A549 (cell line): Measurements from ENCODE around the gene P4HB. TPM values are rescaled to one million over a fixed set of nuclear protein-coding genes. Genes with fewer than 3 reads are reported as not detected.
A peak's percentile ranks its signal among the peaks of the same experiment; 100 is the strongest.

ENCODE experiments used
- ATAC-seq, 2 experiments: fragments of 200-7000 bp in 1 of 2; fragments of >200 bp in 1 of 2; cut with Nextera tagmentation in 1 of 2; cut with Tn5 transposase in 1 of 2; 3 replicates each; pipeline versions ENCODE4 v1.8.0 to v1.9.1; 2018 to 2020; ENCODE audit warnings: mild to moderate bottlenecking in 1 of 2, moderate library complexity in 1 of 2
- CTCF ChIA-PET: fragments of 300-600 bp; sonication (Branson Sonifier 250); formaldehyde crosslinking; extraction: SDS; loops from one replicate; lab custom pipeline; 2021; ENCODE audit warnings: antibody characterized with exemption, inconsistent platforms; lab: Yijun Ruan, JAX
- POLR2A ChIA-PET: fragments of 350-600 bp; formaldehyde crosslinking; extraction: SDS; loops from one replicate; lab custom pipeline; 2021; ENCODE audit warnings: antibody characterized with exemption, inconsistent platforms; lab: Yijun Ruan, JAX
- DNase-seq, 2 experiments: peaks; one replicate each; pipeline versions ENCODE4 v3.0.0 to v3.0.0-alpha.2; 2011 to 2016; ENCODE audit warnings: low read depth in 1 of 2, low spot score in 1 of 2
- FAIRE-seq: peaks from 2 replicates; lab custom pipeline; 2011; peaks lifted over from hg19 to GRCh38; lab: Jason Lieb, UNC
- H3K27ac ChIP-seq, 2 experiments: fragments of >200 bp; sonication (Bioruptor Twin); formaldehyde crosslinking; 3 replicates each; pipeline ENCODE4 v1.5.1; 2016 to 2017
- H3K4me1 ChIP-seq: fragments of >200 bp; sonication (Bioruptor Twin); formaldehyde crosslinking; 3 replicates; pipeline ENCODE4 v1.6.1; 2016
- H3K4me2 ChIP-seq: fragments of >200 bp; sonication (Bioruptor Twin); formaldehyde crosslinking; 3 replicates; pipeline ENCODE4 v1.6.1; 2016
- H3K4me3 ChIP-seq: fragments of >200 bp; sonication (Bioruptor Twin); formaldehyde crosslinking; 3 replicates; pipeline ENCODE4 v1.5.1; 2016
- H3K9me3 ChIP-seq: fragments of >200 bp; sonication (Bioruptor Twin); formaldehyde crosslinking; 3 replicates; pipeline ENCODE4 v1.6.1; 2016
- BHLHE40 ChIP-seq: IDR thresholded peaks from 2 replicates; pipeline ENCODE4 v1.6.1; 2012; ENCODE audit warnings: low read depth, low read length, inconsistent platforms
- CHD4 ChIP-seq: fragments of 200-600 bp; sonication (generic); IDR thresholded peaks from 2 replicates; pipeline ENCODE4 v1.6.1; 2016; ENCODE audit warnings: antibody characterized with exemption, mild to moderate bottlenecking, borderline replicate concordance
- EP300 ChIP-seq, 2 experiments: fragments of >200 bp; sonication (Bioruptor Twin); formaldehyde crosslinking; IDR thresholded peaks; 2 replicates in 1 of 2; 3 replicates in 1 of 2; pipeline ENCODE4 v1.6.1; 2016 to 2017
- FOSL2 ChIP-seq, 2 experiments: fragments of 450-650 bp in 1 of 2; fragments of >200 bp in 1 of 2; sonication (Bioruptor Twin) in 1 of 2; formaldehyde crosslinking; IDR thresholded peaks; 2 replicates each; pipeline versions ENCODE4 v1.5.0 to v1.6.1; 2016 to 2020; ENCODE audit warnings: mild to moderate bottlenecking in 1 of 2, moderate library complexity in 1 of 2
- HEYL ChIP-seq: fragments of 250-450 bp; sonication (Bioruptor Pico); IDR thresholded peaks from 2 replicates; pipeline ENCODE4 v1.8.0; 2021; ENCODE audit warnings: mild to moderate bottlenecking, moderate library complexity
- HOXB13 ChIP-seq: fragments of 250-450 bp; sonication (Bioruptor Pico); IDR thresholded peaks from 2 replicates; pipeline ENCODE4 v1.5.0; 2020; ENCODE audit warnings: low read depth, mild to moderate bottlenecking, moderate library complexity
- MAFK ChIP-seq: fragments of 450-650 bp; IDR thresholded peaks from 2 replicates; pipeline ENCODE4 v1.6.1; 2014; ENCODE audit not compliant: partially characterized antibody
- PHF8 ChIP-seq: fragments of 200-600 bp; sonication (generic); IDR thresholded peaks from 2 replicates; pipeline ENCODE4 v1.6.1; 2016; ENCODE audit warnings: low read depth, mild to moderate bottlenecking, antibody characterized with exemption, moderate library complexity, borderline replicate concordance
- POLR2A ChIP-seq: IDR thresholded peaks from 2 replicates; pipeline ENCODE4 v1.6.1; 2012; ENCODE audit warnings: mild to moderate bottlenecking, low read length
- RCOR1 ChIP-seq: fragments of 150-350 bp; IDR thresholded peaks from 2 replicates; pipeline ENCODE4 v1.6.1; 2014; ENCODE audit warnings: antibody characterized with exemption, low read length, low read depth
- RNF2 ChIP-seq: fragments of 200-600 bp; sonication (generic); IDR thresholded peaks from 2 replicates; pipeline ENCODE4 v1.6.1; 2016; ENCODE audit warnings: low read depth, mild to moderate bottlenecking, antibody characterized with exemption, moderate library complexity, borderline replicate concordance
- SREBF2 ChIP-seq: fragments of 450-650 bp; IDR thresholded peaks from 2 replicates; pipeline ENCODE4 v1.6.1; 2014; ENCODE audit warnings: mild to moderate bottlenecking, moderate library complexity
- TP53 ChIP-seq: fragments of 250-450 bp; sonication (Bioruptor Pico); IDR thresholded peaks from 2 replicates; pipeline ENCODE4 v1.5.0; 2021; ENCODE audit warnings: mild to moderate bottlenecking, moderate library complexity
- ZC3H11A ChIP-seq: fragments of 450-650 bp; IDR thresholded peaks from 2 replicates; pipeline ENCODE4 v1.6.1; 2014; ENCODE audit warnings: antibody characterized with exemption, mild to moderate bottlenecking
- ZFP36 ChIP-seq: fragments of 450-650 bp; IDR thresholded peaks from 2 replicates; pipeline ENCODE4 v1.6.1; 2014; ENCODE audit warnings: borderline replicate concordance; ENCODE audit not compliant: partially characterized antibody
- ZSCAN20 ChIP-seq: fragments of 250-450 bp; sonication (Bioruptor Pico); IDR thresholded peaks from 2 replicates; pipeline ENCODE4 v1.8.0; 2022; ENCODE audit warnings: mild to moderate bottlenecking, moderate library complexity
- WGBS: methylation state at CpG from one replicate; pipeline ENCODE4 v1.1.6; 2017; ENCODE audit errors: missing lambda C conversion rate; 5-methylcytosine and 5-hydroxymethylcytosine counted together
- polyA plus RNA-seq, 4 experiments: library from polyadenylated mRNA; depleted of rRNA in 3 of 4; stranded (reverse); fragments of >200 nt; fragmentation: RNase III in 1 of 4; extraction: RNeasy Plus Mini Kit Qiagen cat#74134 plus additional on column Dnase treatment in 1 of 4; gene quantifications; 2 replicates in 3 of 4; 3 replicates in 1 of 4; pipeline ENCODE4 v1.2.3, GENCODE V29; 2011 to 2017
- TF ChIP-seq, protein P1 (sequence below): fragments of >200 bp; sonication (Bioruptor Twin); formaldehyde crosslinking; IDR thresholded peaks from 3 replicates; pipeline ENCODE4 v1.6.1; 2016
- TF ChIP-seq, protein P2 (sequence below): IDR thresholded peaks from 2 replicates; pipeline ENCODE4 v1.6.1; 2012; ENCODE audit warnings: low read depth, borderline replicate concordance
- TF ChIP-seq, protein P3 (sequence below): IDR thresholded peaks from 2 replicates; pipeline ENCODE4 v1.6.1; 2012

Gene P4HB
- polyA plus RNA-seq, 2 of the 4 experiments (the other 2 are of a cell fraction) = 102 to 622 TPM

DNA sequence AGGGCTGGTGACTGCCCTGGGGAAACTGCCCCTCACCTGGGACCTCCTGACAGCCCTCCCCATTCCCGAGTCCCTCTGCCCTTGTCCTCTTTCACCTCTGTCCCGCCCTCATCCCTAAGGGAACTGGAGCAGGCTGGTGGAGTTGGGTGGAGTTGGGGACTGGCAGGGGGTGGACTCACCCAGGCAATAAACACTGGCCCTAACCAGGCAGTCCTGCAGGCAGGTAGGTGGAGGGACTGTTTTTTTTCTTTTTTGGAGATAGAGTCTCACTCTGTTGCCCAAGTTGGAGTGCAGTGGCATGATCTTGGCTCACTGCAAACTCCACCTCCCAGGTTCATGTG lies 44.7 kb downstream of the P4HB start:
- TF ChIP-seq POLR2A (no peak), HEYL (no peak)
- TF ChIP-seq, all 56 proteins: peak for 0
- ChIA-PET CTCF (interaction anchor here (0.8 to 4.1 kb wide), 5 partner anchors 11 to 83 kb away, joined by 3 to 22 read pairs (median 6); no protein-coding TSS in a partner anchor), POLR2A (no interaction called here)
- no peak for DNase-seq
- no peak for FAIRE-seq
- Histone ChIP-seq H3K9me3 (no peaks in the 10 kb centered on the region), H3K27ac (peak overlapping the region; percentile 19 to 67; a peak in 3 of 6 replicates), H3K4me2 (peak overlapping the region; percentile 6; the same call in 1 of the 3 replicates), H3K4me1 (peaks cover 32% of the 10 kb centered on the region), H3K4me3 (no peak overlapping the region)
- WGBS = 54% methylated on average over 2 of the region's 2 CpGs
- ATAC-seq = peak; percentile 2 to 5; a peak in 3 of 6 replicates

DNA sequence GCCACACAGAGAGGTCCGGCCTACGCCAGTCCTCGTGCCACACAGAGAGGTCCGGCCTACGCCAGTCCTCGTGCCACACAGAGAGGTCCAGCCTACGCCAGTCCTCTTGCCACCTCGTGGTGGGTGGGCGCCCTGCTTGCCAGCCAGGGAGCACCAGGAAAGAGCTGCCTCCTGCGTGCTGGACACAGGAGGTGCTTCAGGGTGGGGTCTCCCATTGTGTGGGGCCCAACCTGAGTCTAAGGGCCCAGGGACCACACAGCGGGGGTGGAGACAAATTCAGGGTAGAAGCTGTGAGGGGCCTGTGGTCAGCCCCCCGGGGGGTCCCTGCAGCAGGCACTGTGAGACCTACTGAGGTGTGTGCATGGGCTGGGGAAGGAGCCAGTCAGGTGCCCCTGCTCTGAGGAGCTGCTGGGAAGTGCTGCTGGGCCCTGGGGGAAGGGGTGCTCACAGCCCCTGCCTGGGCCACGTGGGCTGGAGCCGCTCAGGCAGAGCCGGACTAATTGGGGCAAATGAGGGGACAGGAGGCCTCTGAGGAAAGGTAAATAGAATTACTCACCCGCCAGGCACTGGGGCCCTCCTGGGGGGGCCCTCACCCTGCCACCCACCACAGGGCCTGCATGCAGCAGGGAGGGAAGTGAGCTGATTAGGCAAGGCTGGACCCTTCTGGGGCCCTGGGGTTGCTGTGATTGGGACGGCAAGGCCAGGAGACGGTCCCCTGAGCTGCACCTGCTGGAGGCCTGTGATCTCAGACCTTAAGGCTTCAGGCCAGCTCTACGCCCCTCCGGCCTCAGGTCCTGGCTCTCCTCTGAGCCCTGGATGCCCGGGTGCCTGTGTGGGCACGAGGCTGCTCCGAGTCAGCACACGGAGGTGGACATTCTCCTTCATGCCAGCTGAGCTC lies 45.3 kb downstream of the P4HB start:
- Histone ChIP-seq H3K27ac (peak overlapping the region; percentile 19 to 67; a peak in 3 of 6 replicates), H3K9me3 (no peaks in the 10 kb centered on the region), H3K4me3 (no peak overlapping the region), H3K4me1 (peaks cover 32% of the 10 kb centered on the region), H3K4me2 (peak overlapping the region; percentile 6; the same call in 2 of the 3 replicates)
- ATAC-seq = peak; percentile 14 to 37; a peak in 4 of 6 replicates
- no peak for FAIRE-seq
- no peak for TF ChIP-seq RNF2
- no peak for TF ChIP-seq TP53 (CRISPR knock-in tag)
- TF ChIP-seq ZFP36 = no peak
- ChIA-PET POLR2A (no interaction called here), CTCF (interaction anchor here (0.8 to 4.9 kb wide), 6 partner anchors 8 to 82 kb away, joined by 3 to 24 read pairs (median 8); no protein-coding TSS in a partner anchor)
- DNase-seq = no peak
- WGBS = 42% methylated on average over 17 of the region's 24 CpGs

DNA sequence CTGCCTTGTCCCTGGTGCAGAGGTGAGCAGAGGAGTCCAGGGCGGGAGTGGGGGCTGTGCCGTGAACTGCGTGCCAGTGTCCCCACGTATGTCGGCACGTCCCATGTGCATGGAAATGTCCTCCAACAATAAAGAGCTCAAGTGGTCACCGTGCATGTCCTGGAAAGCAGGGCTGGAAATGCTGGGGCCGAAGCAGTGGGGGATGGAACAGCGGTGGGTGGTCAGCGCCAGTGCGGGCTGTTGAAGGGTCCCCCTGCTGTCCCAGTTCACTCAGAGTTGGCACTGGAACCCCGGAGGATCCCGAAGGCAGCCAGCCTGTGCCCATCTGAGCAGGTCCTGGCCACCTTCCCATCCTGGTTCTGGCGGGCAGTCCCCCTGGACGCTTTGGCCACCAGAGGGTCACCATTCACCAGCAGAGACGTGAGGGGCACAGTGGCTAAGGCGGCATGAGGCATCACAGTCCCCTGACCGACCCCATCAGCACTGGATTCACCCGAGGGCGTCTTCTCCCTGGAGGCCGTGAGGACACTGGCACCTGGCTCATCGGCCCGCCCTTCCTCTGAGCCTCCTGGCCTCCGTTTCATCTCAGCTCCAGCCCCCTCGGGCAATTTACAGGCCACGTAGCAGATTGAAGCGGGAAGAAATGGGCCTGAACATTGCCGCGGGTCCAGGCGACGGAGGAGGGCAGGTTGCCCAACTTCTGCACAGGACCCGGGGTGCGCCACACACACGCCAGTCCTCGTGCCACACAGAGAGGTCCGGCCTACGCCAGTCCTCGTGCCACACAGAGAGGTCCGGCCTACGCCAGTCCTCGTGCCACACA lies 46.3 kb downstream of the P4HB start:
- FAIRE-seq = no peak
- no peak for DNase-seq
- H3K4me2 ChIP-seq = no peak overlapping the region
- peaks cover 32% of the 10 kb centered on the region for H3K4me1 ChIP-seq
- POLR2A ChIA-PET = no interaction called here
- TF ChIP-seq RCOR1 (no peak), PHF8 (no peak), HEYL (no peak), MAFK (no peak), HOXB13 (CRISPR knock-in tag) (no peak), SREBF2 (no peak), FOSL2 (IDR thresholded peaks at IDR 0.05) (no peak), FOSL2 (CRISPR knock-in tag; IDR thresholded peaks at IDR 0.05) (no peak), BHLHE40 (no peak)
- TF ChIP-seq, protein P1, sequence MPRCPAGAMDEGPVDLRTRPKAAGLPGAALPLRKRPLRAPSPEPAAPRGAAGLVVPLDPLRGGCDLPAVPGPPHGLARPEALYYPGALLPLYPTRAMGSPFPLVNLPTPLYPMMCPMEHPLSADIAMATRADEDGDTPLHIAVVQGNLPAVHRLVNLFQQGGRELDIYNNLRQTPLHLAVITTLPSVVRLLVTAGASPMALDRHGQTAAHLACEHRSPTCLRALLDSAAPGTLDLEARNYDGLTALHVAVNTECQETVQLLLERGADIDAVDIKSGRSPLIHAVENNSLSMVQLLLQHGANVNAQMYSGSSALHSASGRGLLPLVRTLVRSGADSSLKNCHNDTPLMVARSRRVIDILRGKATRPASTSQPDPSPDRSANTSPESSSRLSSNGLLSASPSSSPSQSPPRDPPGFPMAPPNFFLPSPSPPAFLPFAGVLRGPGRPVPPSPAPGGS = no peak
- no peaks in the 10 kb centered on the region for H3K9me3 ChIP-seq
- WGBS = 89% methylated on average over 38 of the region's 41 CpGs
- no peak overlapping the region for H3K27ac ChIP-seq
- no peak for ATAC-seq
- no peak overlapping the region for H3K4me3 ChIP-seq
- CTCF ChIA-PET = interaction anchor here (0.6 to 4.9 kb wide), 8 partner anchors 9 to 81 kb away, joined by 3 to 24 read pairs (median 4); no protein-coding TSS in a partner anchor

DNA sequence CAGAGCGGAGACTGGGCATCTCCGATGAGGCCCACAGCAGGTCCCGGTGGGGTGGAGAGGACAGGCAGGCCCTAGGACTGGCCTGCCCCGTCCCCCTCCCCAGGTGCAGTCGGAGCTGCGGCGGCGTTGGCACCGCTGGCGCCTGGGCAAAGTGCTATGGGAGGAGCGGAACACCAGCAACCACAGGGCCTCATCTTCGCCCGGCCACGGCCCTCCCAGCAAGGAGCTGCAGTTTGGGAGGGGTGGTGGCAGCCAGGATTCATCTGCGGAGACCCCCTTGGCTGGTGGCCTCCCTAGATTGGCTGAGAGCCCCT lies 47.0 kb downstream of the P4HB start:
- whole genome bisulfite sequencing = 79% methylated on average over 14 of the region's 15 CpGs
- ATAC-seq (no peak), DNase-seq (no peak), FAIRE-seq (no peak)
- POLR2A ChIA-PET = no interaction called here
- Histone ChIP-seq H3K4me2 (no peak overlapping the region), H3K27ac (no peak overlapping the region), H3K4me1 (peaks cover 32% of the 10 kb centered on the region), H3K4me3 (no peak overlapping the region)
- CTCF ChIA-PET = interaction anchor here (1.0 to 4.9 kb wide), 7 partner anchors 9 to 83 kb away, joined by 3 to 24 read pairs (median 3); no protein-coding TSS in a partner anchor
- no peak for TF ChIP-seq EP300 (IDR thresholded peaks at IDR 0.05)
- TF ChIP-seq MAFK = no peak
- TF ChIP-seq, protein P2, sequence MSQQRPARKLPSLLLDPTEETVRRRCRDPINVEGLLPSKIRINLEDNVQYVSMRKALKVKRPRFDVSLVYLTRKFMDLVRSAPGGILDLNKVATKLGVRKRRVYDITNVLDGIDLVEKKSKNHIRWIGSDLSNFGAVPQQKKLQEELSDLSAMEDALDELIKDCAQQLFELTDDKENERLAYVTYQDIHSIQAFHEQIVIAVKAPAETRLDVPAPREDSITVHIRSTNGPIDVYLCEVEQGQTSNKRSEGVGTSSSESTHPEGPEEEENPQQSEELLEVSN = no peak
- TF ChIP-seq ZSCAN20 = no peak
- no peak for TF ChIP-seq ZC3H11A
- no peak for TF ChIP-seq CHD4
- TF ChIP-seq, protein P3, sequence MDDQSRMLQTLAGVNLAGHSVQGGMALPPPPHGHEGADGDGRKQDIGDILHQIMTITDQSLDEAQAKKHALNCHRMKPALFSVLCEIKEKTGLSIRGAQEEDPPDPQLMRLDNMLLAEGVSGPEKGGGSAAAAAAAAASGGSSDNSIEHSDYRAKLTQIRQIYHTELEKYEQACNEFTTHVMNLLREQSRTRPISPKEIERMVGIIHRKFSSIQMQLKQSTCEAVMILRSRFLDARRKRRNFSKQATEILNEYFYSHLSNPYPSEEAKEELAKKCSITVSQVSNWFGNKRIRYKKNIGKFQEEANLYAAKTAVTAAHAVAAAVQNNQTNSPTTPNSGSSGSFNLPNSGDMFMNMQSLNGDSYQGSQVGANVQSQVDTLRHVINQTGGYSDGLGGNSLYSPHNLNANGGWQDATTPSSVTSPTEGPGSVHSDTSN = no peak
- TF ChIP-seq, all 56 proteins: peak for 0
- H3K9me3 ChIP-seq = no peaks in the 10 kb centered on the region
